Mesenchymal stem cell (in vitro differentiated cells and primary cell): ENCODE data around the gene LY9.

ENCODE experiments used
- DNase-seq: peaks from one replicate; pipeline ENCODE4 v3.0.0-alpha.2; 2013
- H2AFZ ChIP-seq: one replicate; pipeline ENCODE4 v1.6.1; 2013; ENCODE audit warnings: low read depth, mild to moderate bottlenecking, control low read depth, inconsistent platforms, low read length, moderate library complexity
- H2AK5ac ChIP-seq: 2 replicates; pipeline ENCODE4 v1.6.1; 2013; ENCODE audit warnings: low read length, moderate library complexity, mild to moderate bottlenecking, inconsistent platforms; ENCODE audit not compliant: severe bottlenecking
- H2BK120ac ChIP-seq: one replicate; pipeline ENCODE4 v1.6.1; 2013; ENCODE audit warnings: low read depth, mild to moderate bottlenecking, inconsistent platforms, low read length, moderate library complexity
- H2BK12ac ChIP-seq, 2 experiments: one replicate each; pipeline ENCODE4 v1.6.1; 2013; ENCODE audit warnings: inconsistent platforms in 2 of 2, low read length in 2 of 2, mild to moderate bottlenecking in 2 of 2, moderate library complexity in 2 of 2, control low read depth in 1 of 2
- H2BK15ac ChIP-seq: one replicate; pipeline ENCODE4 v1.6.1; 2013; ENCODE audit warnings: mild to moderate bottlenecking, low read depth, inconsistent platforms; ENCODE audit not compliant: poor library complexity, severe bottlenecking
- H2BK5ac ChIP-seq: 2 replicates; pipeline ENCODE4 v1.6.1; 2013; ENCODE audit warnings: low read depth, mild to moderate bottlenecking, low read length, control low read depth, inconsistent platforms; ENCODE audit not compliant: poor library complexity, severe bottlenecking
- H3K14ac ChIP-seq, 2 experiments: one replicate each; pipeline ENCODE4 v1.6.1; 2013; ENCODE audit warnings: inconsistent platforms in 2 of 2, low read length in 2 of 2, control low read depth in 1 of 2, mild to moderate bottlenecking in 1 of 2, moderate library complexity in 1 of 2
- H3K18ac ChIP-seq, 2 experiments: one replicate each; pipeline ENCODE4 v1.6.1; 2013; ENCODE audit warnings: inconsistent platforms in 2 of 2, low read length in 2 of 2, control low read depth in 1 of 2, low read depth in 1 of 2, mild to moderate bottlenecking in 1 of 2
- H3K23ac ChIP-seq, 2 experiments: one replicate each; pipeline ENCODE4 v1.6.1; 2013; ENCODE audit warnings: inconsistent platforms in 2 of 2, low read length in 2 of 2, mild to moderate bottlenecking in 2 of 2, moderate library complexity in 2 of 2, control low read depth in 1 of 2
- H3K27ac ChIP-seq: 2 replicates; pipeline ENCODE4 v1.5.1; 2013; ENCODE audit warnings: mild to moderate bottlenecking, moderate library complexity, low read length, control low read depth, inconsistent platforms; ENCODE audit not compliant: poor library complexity, severe bottlenecking
- H3K27me3 ChIP-seq, 2 experiments: 2 replicates each; pipeline versions ENCODE4 v1.6.1 to v1.7.0; 2013; ENCODE audit warnings: low read length in 2 of 2, mild to moderate bottlenecking in 2 of 2, moderate library complexity in 2 of 2, control low read depth in 1 of 2, inconsistent platforms in 1 of 2; ENCODE audit not compliant: control insufficient read depth in 1 of 2, insufficient read depth in 1 of 2
- H3K36me3 ChIP-seq, 2 experiments: 2 replicates each; pipeline versions ENCODE4 v1.6.1 to v1.7.0; 2013; ENCODE audit warnings: low read length in 2 of 2, control low read depth in 1 of 2, inconsistent platforms in 1 of 2, low read depth in 1 of 2, mild to moderate bottlenecking in 1 of 2; ENCODE audit not compliant: insufficient read depth in 2 of 2, control insufficient read depth in 1 of 2
- H3K4ac ChIP-seq, 2 experiments: one replicate each; pipeline ENCODE4 v1.6.1; 2013; ENCODE audit warnings: inconsistent platforms in 2 of 2, low read length in 2 of 2, mild to moderate bottlenecking in 2 of 2, moderate library complexity in 2 of 2, control low read depth in 1 of 2, low read depth in 1 of 2
- H3K4me1 ChIP-seq: 2 replicates; pipeline ENCODE4 v1.6.1; 2013; ENCODE audit warnings: low read depth, low read length, control low read depth; ENCODE audit not compliant: control insufficient read depth, insufficient read depth
- H3K4me2 ChIP-seq: 2 replicates; pipeline ENCODE4 v1.6.1; 2013; ENCODE audit warnings: low read length, mild to moderate bottlenecking, inconsistent platforms; ENCODE audit not compliant: poor library complexity, severe bottlenecking
- H3K4me3 ChIP-seq, 2 experiments: 2 replicates each; pipeline versions ENCODE4 v1.5.1 to v1.7.0; 2013; ENCODE audit warnings: low read length in 2 of 2, mild to moderate bottlenecking in 2 of 2, control low read depth in 1 of 2, low read depth in 1 of 2; ENCODE audit not compliant: insufficient read depth in 1 of 2
- H3K79me1 ChIP-seq: replicated peaks from 2 replicates; pipeline ENCODE4 v1.6.1; 2013; ENCODE audit warnings: mild to moderate bottlenecking, control low read depth, low read length, inconsistent platforms; ENCODE audit not compliant: poor library complexity, severe bottlenecking
- H3K9ac ChIP-seq: 2 replicates; pipeline ENCODE4 v1.7.0; 2013; ENCODE audit warnings: mild to moderate bottlenecking, low read length, moderate library complexity
- H3K9me3 ChIP-seq: 2 replicates; pipeline ENCODE4 v1.7.0; 2013; ENCODE audit warnings: mild to moderate bottlenecking, low read length; ENCODE audit not compliant: control insufficient read depth
- H4K8ac ChIP-seq: one replicate; pipeline ENCODE4 v1.6.1; 2013; ENCODE audit warnings: inconsistent platforms, mild to moderate bottlenecking, low read length, moderate library complexity
- H4K91ac ChIP-seq: one replicate; pipeline ENCODE4 v1.6.1; 2013; ENCODE audit warnings: mild to moderate bottlenecking, low read length, inconsistent platforms
- WGBS: methylation state at CpG from one replicate; pipeline ENCODE4 v1.1.7; 2013; ENCODE audit warnings: mixed read lengths; 5-methylcytosine and 5-hydroxymethylcytosine counted together

The LY9 gene

GRCh38 chr1:160838888-160839287 lies 42.9 kb downstream of the LY9 start:
- Histone ChIP-seq H2AK5ac (no peak overlapping the region), H3K4me3 (no peak overlapping the region), H3K27me3 (peaks cover 11 to 27% of the 10 kb centered on the region in 2 experiments), H3K4me1 (no peaks in the 10 kb centered on the region), H3K14ac (no peak overlapping the region), H3K4ac (no peak overlapping the region), H2BK5ac (no peak overlapping the region), H3K27ac (no peak overlapping the region), H3K9me3 (no peaks in the 10 kb centered on the region), H2BK12ac (no peak overlapping the region), H2BK120ac (no peak overlapping the region), H4K8ac (no peak overlapping the region), H4K91ac (no peak overlapping the region), H2BK15ac (no peak overlapping the region), H3K18ac (no peak overlapping the region), H3K4me2 (no peak overlapping the region), H3K79me1 (no peaks in the 10 kb centered on the region), H3K9ac (no peak overlapping the region), H3K23ac (no peak overlapping the region), H2AFZ (no peak overlapping the region), H3K36me3 (no peaks in the 10 kb centered on the region)
- DNase-seq: no peak
- WGBS: 79% methylated on average over 7 of the region's 7 CpGs

GRCh38 chr1:160839746-160840145 lies 43.8 kb downstream of the LY9 start:
- Histone ChIP-seq H4K91ac (no peak overlapping the region), H3K14ac (no peak overlapping the region), H3K27ac (no peak overlapping the region), H2BK15ac (no peak overlapping the region), H3K4me2 (no peak overlapping the region), H3K4me3 (no peak overlapping the region), H3K9me3 (no peaks in the 10 kb centered on the region), H3K4me1 (no peaks in the 10 kb centered on the region), H3K4ac (no peak overlapping the region), H3K36me3 (no peaks in the 10 kb centered on the region), H2BK120ac (no peak overlapping the region), H3K23ac (no peak overlapping the region), H4K8ac (no peak overlapping the region), H2AK5ac (no peak overlapping the region), H2BK5ac (no peak overlapping the region), H2AFZ (no peak overlapping the region), H3K27me3 (peaks cover 11 to 26% of the 10 kb centered on the region in 2 experiments), H3K79me1 (no peaks in the 10 kb centered on the region), H3K18ac (no peak overlapping the region), H2BK12ac (no peak overlapping the region), H3K9ac (no peak overlapping the region)
- no peak for DNase-seq
- 92% methylated on average over 1 of the region's 2 CpGs for WGBS

GRCh38 chr1:160841079-160841478 lies 45.1 kb downstream of the LY9 start:
- Histone ChIP-seq H3K18ac (no peak overlapping the region), H3K4me1 (no peaks in the 10 kb centered on the region), H3K9ac (no peak overlapping the region), H2BK12ac (no peak overlapping the region), H2AFZ (no peak overlapping the region), H2BK15ac (no peak overlapping the region), H3K14ac (no peak overlapping the region), H3K27ac (no peak overlapping the region), H2BK120ac (no peak overlapping the region), H3K36me3 (no peaks in the 10 kb centered on the region), H4K91ac (no peak overlapping the region), H3K4me2 (no peak overlapping the region), H3K79me1 (no peaks in the 10 kb centered on the region), H4K8ac (no peak overlapping the region), H2AK5ac (no peak overlapping the region), H3K23ac (no peak overlapping the region), H2BK5ac (no peak overlapping the region), H3K9me3 (no peaks in the 10 kb centered on the region), H3K4ac (no peak overlapping the region), H3K4me3 (no peak overlapping the region), H3K27me3 (peaks cover 8 to 24% of the 10 kb centered on the region in 2 experiments)
- WGBS: 75% methylated on average over 4 of the region's 4 CpGs
- DNase-seq: no peak

GRCh38 chr1:160844447-160845232 lies 48.7 kb downstream of the LY9 start:
- no peaks in the 10 kb centered on the region for H3K36me3 ChIP-seq
- no peak overlapping the region for H2BK12ac ChIP-seq
- H3K9ac ChIP-seq: no peak overlapping the region
- H3K27ac ChIP-seq: no peak overlapping the region
- no peaks in the 10 kb centered on the region for H3K9me3 ChIP-seq
- no peak overlapping the region for H3K18ac ChIP-seq
- no peaks in the 10 kb centered on the region for H3K4me1 ChIP-seq
- H2AFZ ChIP-seq: no peak overlapping the region
- no peak overlapping the region for H3K14ac ChIP-seq
- H3K23ac ChIP-seq: no peak overlapping the region
- H3K4me3 ChIP-seq: no peak overlapping the region
- H2AK5ac ChIP-seq: no peak overlapping the region
- H2BK120ac ChIP-seq: no peak overlapping the region
- H4K91ac ChIP-seq: no peak overlapping the region
- peaks cover 0 to 7% of the 10 kb centered on the region in 2 experiments for H3K27me3 ChIP-seq
- H4K8ac ChIP-seq: no peak overlapping the region
- H3K79me1 ChIP-seq: no peaks in the 10 kb centered on the region
- no peak overlapping the region for H2BK15ac ChIP-seq
- H2BK5ac ChIP-seq: no peak overlapping the region
- whole genome bisulfite sequencing: 84% methylated on average over 12 of the region's 12 CpGs
- H3K4ac ChIP-seq: no peak overlapping the region
- no peak for DNase-seq
- no peak overlapping the region for H3K4me2 ChIP-seq
